HUES64 (cell line): Measurements from ENCODE around the gene HSD17B11.
"Not testable (repeated sequence)": the region's sequence is repeated elsewhere in the genome, so short reads cannot be mapped to it uniquely, and the experiment has no call there.

ENCODE experiments used
- H3K27ac ChIP-seq: 2 replicates; pipeline ENCODE4 v1.7.0; 2013; ENCODE audit warnings: low read depth, low read length, inconsistent platforms
- H3K27me3 ChIP-seq: 2 replicates; pipeline ENCODE4 v1.6.1; 2013; ENCODE audit warnings: mild to moderate bottlenecking, low read length; ENCODE audit not compliant: insufficient read depth
- H3K36me3 ChIP-seq: 2 replicates; pipeline ENCODE4 v1.6.1; 2013; ENCODE audit warnings: mild to moderate bottlenecking, low read length; ENCODE audit not compliant: insufficient read depth
- H3K4me1 ChIP-seq: 2 replicates; pipeline ENCODE4 v1.6.1; 2013; ENCODE audit warnings: mild to moderate bottlenecking, low read length, moderate library complexity; ENCODE audit not compliant: insufficient read depth
- H3K4me3 ChIP-seq: 2 replicates; pipeline ENCODE4 v1.5.1; 2013; ENCODE audit warnings: mild to moderate bottlenecking, low read length, moderate library complexity
- H3K9ac ChIP-seq: 2 replicates; pipeline ENCODE4 v1.6.1; 2013; ENCODE audit warnings: mild to moderate bottlenecking, low read depth, low read length
- H3K9me3 ChIP-seq: 2 replicates; pipeline ENCODE4 v1.6.1; 2013; ENCODE audit warnings: low read depth, low read length; ENCODE audit not compliant: insufficient read depth
- WGBS: fragments of 150-250, 120-280 bp; methylation state at CpG from one replicate; pipeline ENCODE4 v1.1.7; 2013; ENCODE audit warnings: missing lambda C conversion rate; 5-methylcytosine and 5-hydroxymethylcytosine counted together

HSD17B11 gene

GRCh38 chr4:87356832-87357526 lies 34.0 kb downstream of the HSD17B11 start:
- no peaks in the 10 kb centered on the region for H3K27me3 ChIP-seq
- H3K9ac ChIP-seq, result no peak overlapping the region
- H3K4me3 ChIP-seq, result no peak overlapping the region
- no peaks in the 10 kb centered on the region for H3K36me3 ChIP-seq
- H3K9me3 ChIP-seq, result no peaks in the 10 kb centered on the region
- H3K4me1 ChIP-seq, result peaks cover 6% of the 10 kb centered on the region; the same call in 1 of the 2 replicates
- no peak overlapping the region for H3K27ac ChIP-seq
- WGBS, result 94% methylated on average over 2 of the region's 2 CpGs

GRCh38 chr4:87354168-87355102 lies 36.6 kb downstream of the HSD17B11 start:
- WGBS, result 95% methylated on average over 3 of the region's 7 CpGs
- Histone ChIP-seq H3K4me1 (peaks cover 6% of the 10 kb centered on the region; the same call in 1 of the 2 replicates), H3K9ac (no peak overlapping the region), H3K27me3 (no peaks in the 10 kb centered on the region), H3K36me3 (no peaks in the 10 kb centered on the region), H3K4me3 (no peak overlapping the region), H3K27ac (no peak overlapping the region), H3K9me3 (no peaks in the 10 kb centered on the region)

GRCh38 chr4:87353592-87353991 lies 37.4 kb downstream of the HSD17B11 start:
- peaks cover 6% of the 10 kb centered on the region; the same call in 1 of the 2 replicates for H3K4me1 ChIP-seq
- H3K9me3 ChIP-seq, result no peaks in the 10 kb centered on the region
- H3K4me3 ChIP-seq, result no peak overlapping the region
- WGBS, result 20% methylated on average over 3 of the region's 3 CpGs
- H3K36me3 ChIP-seq, result no peaks in the 10 kb centered on the region
- H3K27ac ChIP-seq, result no peak overlapping the region
- H3K9ac ChIP-seq, result no peak overlapping the region
- no peaks in the 10 kb centered on the region for H3K27me3 ChIP-seq

GRCh38 chr4:87345139-87345538 lies 45.8 kb downstream of the HSD17B11 start:
- H3K27me3 ChIP-seq, result no peaks in the 10 kb centered on the region
- H3K9me3 ChIP-seq, result no peaks in the 10 kb centered on the region
- H3K4me1 ChIP-seq, result no peaks in the 10 kb centered on the region
- no peak overlapping the region for H3K9ac ChIP-seq
- no peak overlapping the region for H3K4me3 ChIP-seq
- H3K27ac ChIP-seq, result no peak overlapping the region
- H3K36me3 ChIP-seq, result peaks cover 3% of the 10 kb centered on the region

- Histone ChIP-seq H3K4me3 (no peak overlapping the region), H3K27ac (no peak overlapping the region), H3K4me1 (no peaks in the 10 kb centered on the region), H3K9me3 (no peaks in the 10 kb centered on the region), H3K36me3 (peaks cover 3% of the 10 kb centered on the region), H3K9ac (no peak overlapping the region), H3K27me3 (no peaks in the 10 kb centered on the region)
- 98% methylated on average over 3 of the region's 3 CpGs for whole genome bisulfite sequencing
These were observed 48.1 kb downstream of the HSD17B11 start for GRCh38 chr4:87342872-87343271.

GRCh38 chr4:87341954-87342635 lies 48.9 kb downstream of the HSD17B11 start:
- not testable (repeated sequence) for H3K27ac ChIP-seq, H3K4me1 ChIP-seq, H3K9me3 ChIP-seq, H3K4me3 ChIP-seq, H3K36me3 ChIP-seq, H3K9ac ChIP-seq, H3K27me3 ChIP-seq
- WGBS, result 92% methylated on average over 7 of the region's 8 CpGs

GRCh38 chr4:87339440-87339839 lies 51.5 kb downstream of the HSD17B11 start:
- Histone ChIP-seq H3K27ac (no peak overlapping the region), H3K4me1 (no peaks in the 10 kb centered on the region), H3K4me3 (no peak overlapping the region), H3K9me3 (no peaks in the 10 kb centered on the region), H3K27me3 (no peaks in the 10 kb centered on the region), H3K36me3 (peaks cover 3% of the 10 kb centered on the region; the same call in 1 of the 2 replicates), H3K9ac (no peak overlapping the region)
- 94% methylated on average over 2 of the region's 2 CpGs for WGBS

- H3K4me1 ChIP-seq, result no peaks in the 10 kb centered on the region
- H3K4me3 ChIP-seq, result no peak overlapping the region
- H3K36me3 ChIP-seq, result peaks cover 3% of the 10 kb centered on the region
- no peak overlapping the region for H3K9ac ChIP-seq
- H3K27me3 ChIP-seq, result no peaks in the 10 kb centered on the region
- WGBS, result no CpG with 5 or more reads among the region's 1 CpG
- peaks cover 15% of the 10 kb centered on the region for H3K9me3 ChIP-seq
- H3K27ac ChIP-seq, result no peak overlapping the region
These were observed 53.6 kb downstream of the HSD17B11 start for GRCh38 chr4:87337361-87337760.

DNA sequence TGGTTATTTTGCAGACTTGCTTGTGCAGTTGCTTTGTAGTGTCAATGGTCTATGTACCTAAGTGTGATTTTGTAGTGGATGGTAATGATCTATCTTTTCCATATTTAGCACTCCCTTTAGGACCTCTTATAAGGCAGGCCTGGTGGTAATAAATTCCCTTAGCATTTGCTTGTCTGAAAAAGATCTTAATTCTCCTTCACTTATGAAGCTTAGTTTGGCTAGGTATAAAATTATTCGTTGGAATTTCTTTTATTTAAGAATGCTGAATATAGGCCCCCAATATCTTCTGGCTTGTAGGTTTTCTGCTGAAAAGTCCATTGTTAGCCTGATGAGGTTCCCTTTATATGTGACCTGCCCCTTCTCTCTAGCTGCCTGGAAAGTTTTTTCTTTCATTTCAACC lies 57.7 kb downstream of the HSD17B11 start:
- 100% methylated on average over 1 of the region's 1 CpG for WGBS
- Histone ChIP-seq H3K4me1 (no peaks in the 10 kb centered on the region), H3K27me3 (no peaks in the 10 kb centered on the region), H3K27ac (no peak overlapping the region), H3K36me3 (peaks cover 3% of the 10 kb centered on the region; the same call in 1 of the 2 replicates), H3K9ac (no peak overlapping the region), H3K4me3 (no peak overlapping the region), H3K9me3 (peaks cover 15% of the 10 kb centered on the region)

DNA sequence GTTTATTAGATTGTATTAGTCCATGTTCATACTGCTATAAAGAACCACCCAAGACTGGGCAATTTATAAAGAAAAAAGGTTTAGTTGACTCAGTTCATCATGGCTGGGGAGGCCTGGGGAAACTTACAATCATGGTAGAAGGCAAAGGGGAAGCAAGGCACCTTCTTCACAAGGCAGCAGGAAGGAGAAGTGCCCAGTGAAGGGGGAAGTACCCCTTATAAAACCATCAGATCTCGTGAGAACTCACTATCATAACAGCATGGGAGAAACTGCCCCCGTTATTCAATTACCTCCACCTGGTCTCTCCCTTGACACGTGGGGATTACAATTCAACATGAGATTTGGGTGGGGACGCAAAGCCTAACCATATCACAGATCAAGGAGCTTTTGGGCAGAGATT lies 60.2 kb downstream of the HSD17B11 start:
- no peak overlapping the region for H3K4me3 ChIP-seq

GRCh38 chr4:87327136-87327535 lies 63.9 kb downstream of the HSD17B11 start:
- H3K4me3 ChIP-seq, result no peak overlapping the region
- 97% methylated on average over 1 of the region's 1 CpG for WGBS
- H3K4me1 ChIP-seq, result no peaks in the 10 kb centered on the region
- H3K9ac ChIP-seq, result no peak overlapping the region
- H3K27ac ChIP-seq, result no peak overlapping the region
- no peaks in the 10 kb centered on the region for H3K36me3 ChIP-seq
- no peaks in the 10 kb centered on the region for H3K9me3 ChIP-seq
- H3K27me3 ChIP-seq, result no peaks in the 10 kb centered on the region

More for the DNA sequence above, 60.2 kb downstream of the HSD17B11 start:
- 88% methylated on average over 3 of the region's 4 CpGs for WGBS
- Histone ChIP-seq H3K9me3 (peaks cover 15% of the 10 kb centered on the region), H3K4me1 (no peaks in the 10 kb centered on the region), H3K9ac (no peak overlapping the region), H3K27me3 (no peaks in the 10 kb centered on the region), H3K27ac (no peak overlapping the region), H3K36me3 (no peaks in the 10 kb centered on the region; the same call in 1 of the 2 replicates)
